HL-60/S4 (cell line): ENCODE measurements around the gene FAM167B.
"Not testable (repeated sequence)": the region's sequence is repeated elsewhere in the genome, so short reads cannot be mapped to it uniquely, and the experiment has no call there.

ENCODE experiments used
- in situ Hi-C: fragments of 300-500 bp; cut with MboI; formaldehyde crosslinking; loops from 2 replicates; pipeline ENCODE4 v1.14.3; 2022; ENCODE audit warnings: low sequenced_read_pairs

The FAM167B gene

GRCh38 chr1:32255072-32256071 is 8.3 kb downstream of the FAM167B start:
- in situ Hi-C loops: no loop called here

DNA sequence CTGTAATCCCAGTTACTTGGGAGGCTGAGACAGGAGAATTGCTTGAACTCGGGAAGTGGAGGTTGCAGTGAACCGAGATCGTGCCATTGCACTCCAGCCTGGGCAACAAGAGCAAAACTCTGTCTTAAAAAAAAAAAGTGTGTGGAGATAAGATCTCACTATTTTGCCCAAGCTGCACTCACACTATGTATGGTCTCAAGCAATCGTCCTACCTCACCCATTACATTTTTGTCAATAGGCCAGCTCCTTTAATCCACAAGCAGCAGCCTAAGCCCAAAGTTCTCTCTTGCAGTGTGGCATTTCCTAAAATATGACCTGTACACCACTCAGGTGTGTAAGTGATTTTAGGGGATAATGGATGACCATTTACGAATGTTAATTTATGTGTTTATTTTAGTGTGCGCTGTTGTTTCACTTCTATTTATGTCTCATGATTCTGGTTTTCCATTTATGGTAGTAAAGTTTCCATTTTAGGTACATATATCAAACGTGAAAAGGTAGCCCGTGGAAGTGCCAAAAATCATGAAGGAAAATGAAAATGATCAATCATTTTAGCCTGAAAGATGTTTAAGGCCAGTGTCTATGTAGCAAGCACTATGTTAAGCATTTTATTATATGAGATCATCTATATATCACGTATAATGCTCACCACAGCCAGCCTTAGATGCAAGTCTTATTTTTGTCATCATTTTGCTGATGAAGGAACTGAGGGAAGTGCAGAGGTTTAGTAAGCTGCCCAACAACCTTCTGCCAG is 9.6 kb downstream of the FAM167B start:
- in situ Hi-C loops: no loop called here

DNA sequence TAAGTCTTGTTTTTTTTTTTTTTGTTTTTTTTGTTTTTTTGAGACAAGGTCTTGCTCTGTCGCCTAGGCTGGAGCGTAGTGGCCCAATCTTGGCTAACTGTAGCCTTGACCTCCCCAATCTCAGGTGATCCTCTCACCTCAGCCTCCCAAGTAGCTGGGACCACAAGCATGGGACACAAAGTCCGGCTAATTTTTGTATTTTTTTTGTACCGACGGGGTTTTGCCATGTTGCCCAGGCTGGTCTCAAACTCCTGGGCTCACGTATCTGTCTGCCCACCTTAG is 10.1 kb downstream of the FAM167B start:
- in situ Hi-C loops: no loop called here

DNA sequence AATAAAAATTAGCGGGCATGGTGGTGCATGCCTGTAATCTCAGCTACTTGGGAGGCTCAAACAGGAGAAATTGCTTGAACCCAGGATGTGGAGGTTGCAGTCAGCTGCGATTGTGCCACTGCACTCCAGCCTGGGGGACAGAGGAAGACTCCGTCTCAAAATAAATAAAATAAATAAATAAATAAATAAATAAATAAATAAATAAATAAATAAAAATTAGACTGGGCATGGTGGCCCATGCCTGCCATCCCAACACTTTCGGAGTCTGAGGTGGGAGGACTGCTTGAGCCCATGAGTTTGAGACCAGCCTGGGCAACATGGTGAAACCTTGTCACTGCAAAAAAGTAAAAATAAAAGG is 16.2 kb downstream of the FAM167B start:
- in situ Hi-C loops: not testable (repeated sequence)

DNA sequence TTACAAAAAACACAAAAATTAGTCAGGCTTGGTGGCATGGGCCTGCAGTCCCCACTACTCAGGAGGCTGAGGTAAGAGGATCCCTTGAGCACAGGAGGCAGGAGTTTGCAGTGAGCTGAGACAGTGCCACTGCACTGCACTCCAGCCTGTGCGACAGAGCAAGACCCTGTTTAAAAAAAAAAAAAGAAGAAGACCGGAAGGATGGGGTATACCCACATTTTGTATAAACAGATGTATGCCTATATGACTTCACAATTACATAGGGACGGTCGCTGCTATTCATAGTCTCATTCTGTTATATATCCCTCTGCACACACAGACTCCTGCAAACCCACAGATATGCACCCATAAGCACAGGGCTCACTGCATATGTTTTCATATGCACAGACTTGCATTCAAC is 16.7 kb downstream of the FAM167B start:
- in situ Hi-C loops: no loop called here

DNA sequence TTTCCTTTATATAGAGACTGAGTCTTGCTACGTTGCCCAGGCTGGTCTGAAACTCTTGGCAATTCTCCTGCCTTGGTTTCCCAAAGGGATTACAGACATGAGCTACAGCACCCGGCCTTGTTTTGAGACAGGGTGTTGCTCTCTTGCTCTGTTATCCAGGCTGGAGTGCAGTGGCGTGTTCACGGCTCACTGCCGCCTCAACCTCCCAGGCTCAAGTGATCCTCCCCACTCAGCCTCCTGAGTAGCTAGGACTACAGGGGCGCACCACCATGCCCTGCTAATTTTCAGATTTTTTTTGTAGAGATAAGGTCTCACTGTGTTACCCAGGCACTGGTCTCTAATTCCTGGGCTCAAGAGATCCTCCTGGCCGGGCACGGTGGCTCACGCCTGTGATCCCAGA is 18.8 kb downstream of the FAM167B start:
- in situ Hi-C loops: no loop called here

GRCh38 chr1:32266921-32267591 is 20.0 kb downstream of the FAM167B start:
- in situ Hi-C loops: no loop called here

DNA sequence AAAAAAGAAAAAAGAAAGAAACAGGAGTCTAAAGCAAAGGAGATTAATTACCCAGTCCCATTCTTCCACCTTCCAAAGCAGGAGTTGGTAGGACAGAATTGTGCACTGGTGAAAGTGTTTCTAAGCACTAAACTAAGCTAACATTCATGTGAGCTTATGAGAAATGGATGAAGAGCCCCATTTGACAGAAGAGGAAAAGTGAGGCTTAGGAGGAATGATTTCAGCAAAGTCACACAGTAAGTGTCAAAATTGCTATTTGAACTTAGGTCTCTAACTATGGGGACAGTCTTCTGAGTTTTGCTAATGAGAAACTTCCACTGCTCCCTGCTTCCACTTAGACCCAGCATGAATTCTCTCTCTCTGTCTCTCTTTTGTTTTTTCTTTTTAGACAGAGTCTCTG is 22.7 kb downstream of the FAM167B start:
- in situ Hi-C loops: no loop called here

- in situ Hi-C loops: no loop called here
These were observed 25.8 kb downstream of the FAM167B start for GRCh38 chr1:32272557-32273390.

- in situ Hi-C loops: no loop called here
These were observed 26.6 kb downstream of the FAM167B start for GRCh38 chr1:32273391-32274208.

DNA sequence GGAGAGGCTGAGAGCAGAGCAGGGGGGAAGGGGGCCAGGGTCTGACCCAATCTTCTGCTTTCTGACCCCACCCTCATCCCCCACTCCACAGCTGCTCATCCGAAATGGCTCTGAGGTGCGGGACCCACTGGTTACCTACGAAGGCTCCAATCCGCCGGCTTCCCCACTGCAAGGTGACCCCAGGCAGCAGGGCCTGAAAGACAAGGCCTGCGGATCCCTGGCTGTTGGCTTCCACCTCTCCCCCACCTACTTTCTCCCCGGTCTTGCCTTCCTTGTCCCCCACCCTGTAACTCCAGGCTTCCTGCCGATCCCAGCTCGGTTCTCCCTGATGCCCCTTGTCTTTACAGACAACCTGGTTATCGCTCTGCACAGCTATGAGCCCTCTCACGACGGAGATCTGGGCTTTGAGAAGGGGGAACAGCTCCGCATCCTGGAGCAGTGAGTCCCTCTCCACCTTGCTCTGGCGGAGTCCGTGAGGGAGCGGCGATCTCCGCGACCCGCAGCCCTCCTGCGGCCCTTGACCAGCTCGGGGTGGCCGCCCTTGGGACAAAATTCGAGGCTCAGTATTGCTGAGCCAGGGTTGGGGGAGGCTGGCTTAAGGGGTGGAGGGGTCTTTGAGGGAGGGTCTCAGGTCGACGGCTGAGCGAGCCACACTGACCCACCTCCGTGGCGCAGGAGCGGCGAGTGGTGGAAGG is 27.8 kb downstream of the FAM167B start:
- in situ Hi-C loops: no loop called here

DNA sequence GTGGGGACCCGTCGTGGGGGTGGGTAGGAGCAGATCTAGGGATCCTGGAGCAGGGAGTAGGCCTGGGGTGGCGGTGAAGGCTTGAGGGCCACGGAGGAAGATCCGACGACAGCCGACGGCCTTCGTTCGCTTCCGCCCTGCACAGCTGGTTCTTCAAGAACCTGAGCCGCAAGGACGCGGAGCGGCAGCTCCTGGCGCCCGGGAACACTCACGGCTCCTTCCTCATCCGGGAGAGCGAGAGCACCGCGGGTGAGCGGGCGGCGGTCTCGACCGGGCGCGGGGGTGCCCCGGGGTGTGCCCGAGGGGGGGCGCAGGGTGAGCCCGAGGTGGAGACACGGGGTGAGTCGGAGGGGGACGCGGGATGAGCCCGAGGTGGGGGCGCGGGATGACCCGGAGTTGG is 28.4 kb downstream of the FAM167B start:
- in situ Hi-C loops: no loop called here

GRCh38 chr1:32276032-32276782 is 29.2 kb downstream of the FAM167B start:
- in situ Hi-C loops: no loop called here

GRCh38 chr1:32284777-32285176 is 37.8 kb downstream of the FAM167B start:
- in situ Hi-C loops: not testable (repeated sequence)

- in situ Hi-C loops: no loop called here
These were observed 38.6 kb downstream of the FAM167B start for GRCh38 chr1:32285658-32286057.

- in situ Hi-C loops: no loop called here
These were observed 39.7 kb downstream of the FAM167B start for GRCh38 chr1:32286763-32287162.

GRCh38 chr1:32289256-32289655 is 42.2 kb downstream of the FAM167B start:
- in situ Hi-C loops: no loop called here

- in situ Hi-C loops: no loop called here
These were observed 44.2 kb downstream of the FAM167B start for GRCh38 chr1:32291145-32291707.
